GM12878 (cell line): ENCODE results near the gene STT3B. TPM values are rescaled to one million over a fixed set of nuclear protein-coding genes. Genes with fewer than 3 reads are reported as not detected.

Source experiments
- ATAC-seq: fragments of 200-7000 bp; cut with Tn5 transposase; 3 replicates; pipeline ENCODE4 v1.9.1; 2020; ENCODE audit warnings: mild to moderate bottlenecking, moderate library complexity
- BruUV-seq: library from RNA; stranded (reverse); fragments of 400-500 nt; replicated peaks from 2 replicates; lab custom pipeline; 2021; lab: Mats Ljungman, UMichigan
- CTCF ChIA-PET: fragments of 300-600 bp; sonication (Branson Sonifier 250); formaldehyde crosslinking; extraction: SDS; loops from one replicate; lab custom pipeline; 2021; ENCODE audit warnings: inconsistent platforms; lab: Yijun Ruan, JAX
- POLR2A ChIA-PET: fragments of 350-600 bp; formaldehyde crosslinking; extraction: SDS; loops from one replicate; lab custom pipeline; 2021; ENCODE audit warnings: inconsistent platforms; lab: Charles Lee
- RAD21 ChIA-PET: fragments of 300-600 bp; sonication (Branson Sonifier 250); formaldehyde crosslinking; loops from one replicate; lab custom pipeline; 2023; ENCODE audit warnings: antibody characterized with exemption; ENCODE audit not compliant: unreplicated experiment; lab: Charles Lee
- SMC1A ChIA-PET: fragments of 300-600 bp; sonication (Branson Sonifier 250); formaldehyde crosslinking; loops from one replicate; lab custom pipeline; 2023; ENCODE audit not compliant: unreplicated experiment, uncharacterized antibody; lab: Charles Lee
- DNase-seq: peaks from one replicate; pipeline ENCODE4 v3.0.0-alpha.2; 2011; ENCODE audit warnings: low read depth, low spot score
- FAIRE-seq: peaks from 3 replicates; lab custom pipeline; 2011; peaks lifted over from hg19 to GRCh38; lab: Jason Lieb, UNC
- H2AFZ ChIP-seq: 2 replicates; pipeline ENCODE4 v1.6.0; 2011; ENCODE audit warnings: low read depth, low read length, control low read depth; ENCODE audit not compliant: control insufficient read depth
- H3K27ac ChIP-seq: 2 replicates; pipeline ENCODE4 v1.5.1; 2011; ENCODE audit warnings: control low read depth; ENCODE audit not compliant: control insufficient read depth, insufficient read depth
- H3K27me3 ChIP-seq, 2 experiments: replicated peaks in 1 of 2; 2 replicates each; pipeline versions ENCODE4 v1.6.0 to v1.6.1; 2011; ENCODE audit warnings: low read length in 1 of 2; ENCODE audit not compliant: control insufficient read depth in 2 of 2, insufficient read depth in 2 of 2
- H3K36me3 ChIP-seq, 2 experiments: 2 replicates each; pipeline ENCODE4 v1.5.1; 2011; ENCODE audit warnings: low read length in 1 of 2; ENCODE audit not compliant: control insufficient read depth in 2 of 2, insufficient read depth in 2 of 2
- H3K4me1 ChIP-seq: 2 replicates; pipeline ENCODE4 v1.6.1; 2011; ENCODE audit warnings: mild to moderate bottlenecking, low read length, moderate library complexity, mixed read lengths; ENCODE audit not compliant: control insufficient read depth, insufficient read depth
- H3K4me2 ChIP-seq: 2 replicates; pipeline ENCODE4 v1.6.0; 2011; ENCODE audit warnings: control low read depth; ENCODE audit not compliant: control insufficient read depth, insufficient read depth
- H3K4me3 ChIP-seq: fragments of 200-600 bp; sonication (generic); 2 replicates; pipeline ENCODE4 v1.5.1; 2016
- H3K79me2 ChIP-seq: 2 replicates; pipeline ENCODE4 v1.6.0; 2011; ENCODE audit warnings: low read length; ENCODE audit not compliant: control insufficient read depth, insufficient read depth
- H3K9ac ChIP-seq: 2 replicates; pipeline ENCODE4 v1.8.0; 2011; ENCODE audit warnings: low read length, control low read depth, mixed read lengths; ENCODE audit not compliant: control insufficient read depth, insufficient read depth
- H3K9me3 ChIP-seq: replicated peaks from 3 replicates; pipeline ENCODE4 v1.5.1; 2011; ENCODE audit warnings: mild to moderate bottlenecking, low read length; ENCODE audit not compliant: control insufficient read depth, insufficient read depth
- H4K20me1 ChIP-seq: 2 replicates; pipeline ENCODE4 v1.6.0; 2011; ENCODE audit not compliant: control insufficient read depth, insufficient read depth
- BCL11A ChIP-seq: IDR thresholded peaks from 2 replicates; pipeline ENCODE4 v1.6.1; 2011; ENCODE audit warnings: low read depth, low read length
- CEBPB ChIP-seq, 2 experiments: fragments of 150-350 bp in 1 of 2; IDR thresholded peaks; 2 replicates each; pipeline ENCODE4 v1.6.1; 2012 to 2014; ENCODE audit warnings: low read depth in 2 of 2, low read length in 2 of 2, borderline replicate concordance in 1 of 2, inconsistent platforms in 1 of 2
- CHD1 ChIP-seq: IDR thresholded peaks from 2 replicates; pipeline ENCODE4 v1.6.1; 2012; ENCODE audit warnings: low read depth, low read length, improper control_type of control experiment
- ESRRA ChIP-seq: IDR thresholded peaks from 2 replicates; pipeline ENCODE4 v1.6.1; 2012; ENCODE audit warnings: mild to moderate bottlenecking, low read length, improper control_type of control experiment
- GATAD2B ChIP-seq: fragments of 450-650 bp; conservative IDR thresholded peaks from 2 replicates; pipeline ENCODE4 v1.6.1; 2017; ENCODE audit warnings: low read depth, mild to moderate bottlenecking, moderate library complexity
- KAT2A ChIP-seq: conservative IDR thresholded peaks from 2 replicates; pipeline ENCODE4 v1.6.1; 2011; ENCODE audit warnings: low read depth, low read length; ENCODE audit not compliant: control insufficient read depth
- KDM1A ChIP-seq: fragments of 200-600 bp; sonication (generic); IDR thresholded peaks from 2 replicates; pipeline ENCODE4 v1.6.1; 2016; ENCODE audit warnings: borderline replicate concordance
- MXI1 ChIP-seq: fragments of 150-350 bp; IDR thresholded peaks from 2 replicates; pipeline ENCODE4 v1.6.1; 2011; ENCODE audit warnings: low read depth, mild to moderate bottlenecking, inconsistent platforms, low read length, improper control_type of control experiment
- NBN ChIP-seq: fragments of 450-650 bp; IDR thresholded peaks from 2 replicates; pipeline ENCODE4 v1.6.1; 2016
- PAX5 ChIP-seq: IDR thresholded peaks from 2 replicates; pipeline ENCODE4 v1.6.1; 2011; ENCODE audit warnings: low read depth, low read length, borderline replicate concordance
- PAX8 ChIP-seq: fragments of 450-650 bp; IDR thresholded peaks from 2 replicates; pipeline ENCODE4 v1.6.1; 2017; ENCODE audit warnings: mild to moderate bottlenecking, moderate library complexity
- POLR2AphosphoS2 ChIP-seq: IDR thresholded peaks from 2 replicates; pipeline ENCODE4 v1.6.1; 2011; ENCODE audit warnings: low read depth, mild to moderate bottlenecking, low read length, improper control_type of control experiment, moderate library complexity
- SREBF1 ChIP-seq: IDR thresholded peaks from 2 replicates; pipeline ENCODE4 v1.6.1; 2012; ENCODE audit warnings: mild to moderate bottlenecking, low read length
- ZBED1 ChIP-seq: IDR thresholded peaks from 2 replicates; pipeline ENCODE4 v1.6.1; 2016; ENCODE audit warnings: borderline replicate concordance
- ZSCAN29 ChIP-seq: fragments of 450-650 bp; IDR thresholded peaks from 2 replicates; pipeline ENCODE4 v1.6.1; 2017; ENCODE audit warnings: mild to moderate bottlenecking, moderate library complexity
- WGBS: methylation state at CpG from one replicate; pipeline ENCODE4 v1.1.6; 2016; ENCODE audit warnings: low lambda C conversion rate; ENCODE audit not compliant: insufficient replicate concordance, insufficient coverage; ENCODE audit errors: missing lambda C conversion rate; 5-methylcytosine and 5-hydroxymethylcytosine counted together
- in situ Hi-C: fragments of 300-500 bp; cut with MboI; formaldehyde crosslinking; loops from 9 replicates; pipeline ENCODE4 v1.14.3; 2018; ENCODE audit warnings: mixed read lengths
- intact Hi-C: fragments of 100-400 bp; cut with micrococcal nuclease; formaldehyde crosslinking; loops from one replicate; pipeline ENCODE4 v1.14.2; 2022; ENCODE audit not compliant: unreplicated experiment
- polyA plus RNA-seq, 11 experiments: library from polyadenylated mRNA; depleted of rRNA in 4 of 11; unstranded in 6 of 11; stranded (reverse) in 5 of 11; fragments of >200 nt; fragmentation: Nextera tagmentation in 4 of 11; fragmentation: Illumina TruSeq in 1 of 11; extraction: Ambion mirVana in 4 of 11; extraction: Trizol in 1 of 11; gene quantifications; 1 replicate in 1 of 11; 2 replicates in 10 of 11; pipeline versions ENCODE4 v1.2.1 to v1.2.3, GENCODE V29; 2011 to 2016; ENCODE audit warnings: inconsistent platforms in 2 of 11, missing spikeins in 2 of 11, low read depth in 1 of 11
- total RNA-seq, 4 experiments: library from RNA; depleted of rRNA in 3 of 4; stranded (reverse); fragments of >200 nt in 3 of 4; fragmentation: Illumina TruSeq in 1 of 4; extraction: Trizol in 1 of 4; gene quantifications; 2 replicates each; pipeline versions ENCODE4 v1.2.1 to v1.2.3, GENCODE V29; 2013 to 2021
- TF ChIP-seq, protein P1 (sequence below): fragments of 450-650 bp; IDR thresholded peaks from 2 replicates; pipeline ENCODE4 v1.6.1; 2018; ENCODE audit warnings: mild to moderate bottlenecking, low read depth, moderate library complexity; ENCODE audit not compliant: partially characterized antibody
- TF ChIP-seq, protein P2 (sequence below): fragments of 450-650 bp; IDR thresholded peaks from 2 replicates; pipeline ENCODE4 v1.6.1; 2016; ENCODE audit warnings: mild to moderate bottlenecking
- TF ChIP-seq, protein P3 (sequence below): IDR thresholded peaks from 2 replicates; pipeline ENCODE4 v1.6.1; 2011; ENCODE audit warnings: low read depth, mild to moderate bottlenecking, low read length, moderate library complexity, borderline replicate concordance; ENCODE audit errors: extremely low read depth

STT3B gene
- total and polyA plus RNA-seq, 10 of the 15 experiments (the other 5 are each of a cell fraction or from before 2014, with no cell fraction given): 19.9 to 208 (median 79.6) TPM

DNA sequence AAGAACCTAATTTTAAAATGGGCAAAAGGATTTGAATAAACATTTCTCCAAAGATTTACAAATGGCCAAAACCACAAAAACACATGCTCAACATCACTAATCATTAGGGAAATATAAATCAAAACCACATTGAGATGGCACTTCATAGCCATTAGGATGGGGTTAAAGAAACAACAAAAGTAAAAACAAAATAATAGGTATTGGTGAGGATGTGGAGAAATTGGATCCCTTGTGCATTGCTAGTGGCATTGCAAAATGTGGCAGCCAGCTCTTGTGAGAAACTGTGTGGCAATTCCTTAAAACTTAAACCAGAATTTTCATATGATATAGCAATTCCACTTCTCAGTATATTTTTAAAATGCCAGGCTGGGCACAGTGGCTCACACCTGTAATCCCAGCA is 126.5 kb downstream of the STT3B start (continued):
- TF ChIP-seq MXI1 (no peak), ZSCAN29 (no peak), PAX5 (no peak), BCL11A (no peak), GATAD2B (no peak), ESRRA (no peak), SREBF1 (no peak), KAT2A (no peak)
- TF ChIP-seq, protein P1, sequence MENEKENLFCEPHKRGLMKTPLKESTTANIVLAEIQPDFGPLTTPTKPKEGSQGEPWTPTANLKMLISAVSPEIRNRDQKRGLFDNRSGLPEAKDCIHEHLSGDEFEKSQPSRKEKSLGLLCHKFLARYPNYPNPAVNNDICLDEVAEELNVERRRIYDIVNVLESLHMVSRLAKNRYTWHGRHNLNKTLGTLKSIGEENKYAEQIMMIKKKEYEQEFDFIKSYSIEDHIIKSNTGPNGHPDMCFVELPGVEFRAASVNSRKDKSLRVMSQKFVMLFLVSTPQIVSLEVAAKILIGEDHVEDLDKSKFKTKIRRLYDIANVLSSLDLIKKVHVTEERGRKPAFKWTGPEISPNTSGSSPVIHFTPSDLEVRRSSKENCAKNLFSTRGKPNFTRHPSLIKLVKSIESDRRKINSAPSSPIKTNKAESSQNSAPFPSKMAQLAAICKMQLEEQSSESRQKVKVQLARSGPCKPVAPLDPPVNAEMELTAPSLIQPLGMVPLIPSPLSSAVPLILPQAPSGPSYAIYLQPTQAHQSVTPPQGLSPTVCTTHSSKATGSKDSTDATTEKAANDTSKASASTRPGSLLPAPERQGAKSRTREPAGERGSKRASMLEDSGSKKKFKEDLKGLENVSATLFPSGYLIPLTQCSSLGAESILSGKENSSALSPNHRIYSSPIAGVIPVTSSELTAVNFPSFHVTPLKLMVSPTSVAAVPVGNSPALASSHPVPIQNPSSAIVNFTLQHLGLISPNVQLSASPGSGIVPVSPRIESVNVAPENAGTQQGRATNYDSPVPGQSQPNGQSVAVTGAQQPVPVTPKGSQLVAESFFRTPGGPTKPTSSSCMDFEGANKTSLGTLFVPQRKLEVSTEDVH: no peak

DNA sequence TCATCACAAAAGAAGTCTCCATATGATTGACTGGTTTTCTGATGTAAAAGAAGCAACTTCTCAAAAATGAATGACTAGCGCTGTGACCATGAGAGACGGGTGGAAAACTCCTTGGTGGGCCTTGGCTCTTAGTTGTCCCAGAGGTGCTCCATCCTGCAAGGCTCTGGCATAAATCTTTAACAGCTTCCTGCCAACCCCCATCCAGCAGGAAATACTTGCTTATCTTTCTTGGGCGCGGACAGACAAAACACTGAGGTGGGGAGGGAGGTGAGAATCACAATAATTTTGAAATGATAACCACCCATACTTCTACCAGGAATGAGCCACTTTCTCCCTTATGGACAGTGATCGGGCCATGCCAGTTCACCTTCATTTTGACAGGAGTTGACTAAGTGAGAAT is 128.6 kb downstream of the STT3B start:
- 87% methylated on average over 5 of the region's 5 CpGs for WGBS
- Histone ChIP-seq H3K79me2 (no peaks in the 10 kb centered on the region), H3K4me1 (no peaks in the 10 kb centered on the region), H3K4me3 (no peak overlapping the region), H3K36me3 (no peaks in the 10 kb centered on the region), H3K4me2 (no peak overlapping the region), H3K27ac (no peak overlapping the region), H3K9ac (no peak overlapping the region), H2AFZ (no peak overlapping the region), H3K9me3 (no peaks in the 10 kb centered on the region; the same call in 2 of the 3 replicates), H4K20me1 (no peaks in the 10 kb centered on the region), H3K27me3 (no peaks in the 10 kb centered on the region)
- RAD21 ChIA-PET: no interaction called here
- SMC1A ChIA-PET: interaction anchor here (2.4 kb wide), 1 partner anchor 11 kb away, joined by 7 read pairs; no protein-coding TSS in a partner anchor
- intact Hi-C loops (no loop called here), in situ Hi-C loops (no loop called here)
- FAIRE-seq (no peak), ATAC-seq (no peak), DNase-seq (no peak)
- POLR2A ChIA-PET: no interaction called here
- BruUV-seq: no TSS peak
- CTCF ChIA-PET: no interaction called here
- no peak for TF ChIP-seq CHD1
- no peak for TF ChIP-seq CEBPB (IDR thresholded peaks at IDR 0.05; ENCODE audit: borderline replicate concordance in 1 of 2, low read depth in 2 of 2, low read length in 2 of 2)
- TF ChIP-seq, protein P2, sequence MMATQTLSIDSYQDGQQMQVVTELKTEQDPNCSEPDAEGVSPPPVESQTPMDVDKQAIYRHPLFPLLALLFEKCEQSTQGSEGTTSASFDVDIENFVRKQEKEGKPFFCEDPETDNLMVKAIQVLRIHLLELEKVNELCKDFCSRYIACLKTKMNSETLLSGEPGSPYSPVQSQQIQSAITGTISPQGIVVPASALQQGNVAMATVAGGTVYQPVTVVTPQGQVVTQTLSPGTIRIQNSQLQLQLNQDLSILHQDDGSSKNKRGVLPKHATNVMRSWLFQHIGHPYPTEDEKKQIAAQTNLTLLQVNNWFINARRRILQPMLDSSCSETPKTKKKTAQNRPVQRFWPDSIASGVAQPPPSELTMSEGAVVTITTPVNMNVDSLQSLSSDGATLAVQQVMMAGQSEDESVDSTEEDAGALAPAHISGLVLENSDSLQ: no peak
- no peak for TF ChIP-seq POLR2AphosphoS2
- TF ChIP-seq, protein P3, sequence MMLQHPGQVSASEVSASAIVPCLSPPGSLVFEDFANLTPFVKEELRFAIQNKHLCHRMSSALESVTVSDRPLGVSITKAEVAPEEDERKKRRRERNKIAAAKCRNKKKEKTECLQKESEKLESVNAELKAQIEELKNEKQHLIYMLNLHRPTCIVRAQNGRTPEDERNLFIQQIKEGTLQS: no peak
- no peak for TF ChIP-seq NBN
- TF ChIP-seq PAX8: no peak
- TF ChIP-seq KDM1A: no peak
- TF ChIP-seq ZBED1: no peak
- TF ChIP-seq, protein P1: no peak
